Measurements from ENCODE around the gene APOBEC2. TPM values are rescaled to one million over a fixed set of nuclear protein-coding genes. Genes with fewer than 3 reads are reported as not detected.

Gene APOBEC2
- total RNA-seq, 1 donor from 2014 or later: not detected

GRCh38 chr6:41058783-41059181 lies 5.8 kb downstream of the APOBEC2 start:
- DNase-seq (ENCODE audit: extremely low read depth, low read depth, low spot score): no peak

GRCh38 chr6:41059556-41059955 lies 6.6 kb downstream of the APOBEC2 start:
- DNase-seq (ENCODE audit: extremely low read depth, low read depth, low spot score): no peak

DNA sequence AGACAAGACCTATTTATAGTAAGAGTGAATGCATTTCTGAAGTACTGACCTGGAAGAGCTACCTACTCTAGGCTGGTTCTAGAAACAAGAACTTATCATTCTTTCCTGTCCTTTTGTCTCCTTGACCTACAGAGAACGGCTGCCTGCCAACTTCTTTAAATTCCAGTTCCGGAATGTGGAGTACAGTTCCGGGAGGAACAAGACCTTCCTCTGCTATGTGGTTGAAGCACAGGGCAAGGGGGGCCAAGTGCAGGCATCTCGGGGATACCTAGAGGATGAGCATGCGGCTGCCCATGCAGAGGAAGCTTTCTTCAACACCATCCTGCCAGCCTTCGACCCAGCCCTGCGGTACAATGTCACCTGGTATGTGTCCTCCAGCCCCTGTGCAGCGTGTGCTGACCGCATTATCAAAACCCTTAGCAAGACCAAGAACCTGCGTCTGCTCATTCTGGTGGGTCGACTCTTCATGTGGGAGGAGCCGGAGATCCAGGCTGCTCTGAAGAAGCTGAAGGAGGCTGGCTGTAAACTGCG lies 8.3 kb downstream of the APOBEC2 start:
- no peak for DNase-seq (ENCODE audit: extremely low read depth, low read depth, low spot score)

- DNase-seq (ENCODE audit: extremely low read depth, low read depth, low spot score): no peak
Observed at GRCh38 chr6:41062056-41062455, 9.1 kb downstream of the APOBEC2 start.

DNA sequence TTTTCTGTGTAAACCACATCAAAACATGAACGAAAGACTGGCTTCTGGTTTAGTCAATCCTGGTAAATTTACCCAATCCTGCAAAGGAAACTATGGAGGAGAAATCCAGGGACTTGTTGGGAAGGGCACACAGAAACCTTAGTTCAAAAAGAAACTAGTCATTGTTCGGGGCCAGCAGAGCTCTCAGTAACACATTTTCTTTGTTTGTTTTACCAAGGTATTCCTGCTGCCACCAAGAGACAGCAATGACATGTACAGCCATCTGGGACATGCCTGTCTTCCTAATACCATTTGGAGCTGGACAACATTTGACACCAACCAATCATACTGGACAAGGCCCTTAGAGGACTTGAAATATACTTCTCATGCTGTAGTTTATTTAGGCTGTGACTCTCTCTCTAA lies 10.9 kb downstream of the APOBEC2 start:
- DNase-seq (ENCODE audit: extremely low read depth, low read depth, low spot score): no peak

DNA sequence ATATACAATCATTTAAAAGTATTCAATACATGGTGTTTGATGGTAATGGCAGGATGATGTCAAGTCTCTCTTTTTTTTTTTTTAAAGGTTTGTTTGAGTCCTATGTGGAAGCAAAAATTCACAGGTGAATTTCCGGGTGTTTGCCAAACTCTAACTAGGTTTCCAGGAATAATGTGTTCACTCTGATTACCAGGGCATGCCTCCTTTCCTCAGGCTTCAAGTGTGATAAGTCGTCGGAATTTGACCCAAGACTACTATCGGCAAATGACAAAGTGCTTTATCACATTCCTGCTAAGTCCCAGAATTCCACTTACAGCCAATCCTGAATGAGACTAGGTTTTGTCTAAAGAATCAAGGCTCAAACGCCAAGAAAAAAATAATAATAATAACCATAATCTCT lies 11.8 kb downstream of the APOBEC2 start:
- DNase-seq (ENCODE audit: extremely low read depth, low read depth, low spot score): no peak

DNA sequence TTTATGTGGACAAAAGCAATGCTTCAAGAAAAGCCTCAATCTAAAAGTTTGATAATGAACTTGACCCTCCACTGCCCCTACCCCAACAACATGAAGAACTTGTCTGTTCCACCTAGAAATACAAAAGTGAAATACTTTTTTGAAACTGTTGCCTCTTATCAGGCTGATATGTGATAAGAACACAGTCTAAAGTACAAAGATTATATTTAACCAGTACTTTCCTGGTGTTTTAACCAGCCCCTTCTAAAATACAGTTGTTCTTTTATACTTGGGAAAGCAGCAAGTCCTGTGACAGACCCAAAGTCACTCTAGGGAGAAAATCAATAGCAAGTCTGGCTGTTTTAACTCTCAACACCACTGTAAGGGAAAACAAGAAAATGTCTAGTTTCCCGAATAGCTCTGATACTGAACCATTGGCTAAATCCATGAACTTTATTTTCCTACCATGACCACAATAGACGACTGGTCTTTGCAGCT lies 12.6 kb downstream of the APOBEC2 start:
- DNase-seq (ENCODE audit: extremely low read depth, low read depth, low spot score): no peak

GRCh38 chr6:41066867-41067304 lies 13.9 kb downstream of the APOBEC2 start:
- peak; percentile 62 for DNase-seq (ENCODE audit: extremely low read depth, low read depth, low spot score)

GRCh38 chr6:41071501-41071922 lies 18.5 kb downstream of the APOBEC2 start:
- no peak for DNase-seq (ENCODE audit: extremely low read depth, low read depth, low spot score)

DNA sequence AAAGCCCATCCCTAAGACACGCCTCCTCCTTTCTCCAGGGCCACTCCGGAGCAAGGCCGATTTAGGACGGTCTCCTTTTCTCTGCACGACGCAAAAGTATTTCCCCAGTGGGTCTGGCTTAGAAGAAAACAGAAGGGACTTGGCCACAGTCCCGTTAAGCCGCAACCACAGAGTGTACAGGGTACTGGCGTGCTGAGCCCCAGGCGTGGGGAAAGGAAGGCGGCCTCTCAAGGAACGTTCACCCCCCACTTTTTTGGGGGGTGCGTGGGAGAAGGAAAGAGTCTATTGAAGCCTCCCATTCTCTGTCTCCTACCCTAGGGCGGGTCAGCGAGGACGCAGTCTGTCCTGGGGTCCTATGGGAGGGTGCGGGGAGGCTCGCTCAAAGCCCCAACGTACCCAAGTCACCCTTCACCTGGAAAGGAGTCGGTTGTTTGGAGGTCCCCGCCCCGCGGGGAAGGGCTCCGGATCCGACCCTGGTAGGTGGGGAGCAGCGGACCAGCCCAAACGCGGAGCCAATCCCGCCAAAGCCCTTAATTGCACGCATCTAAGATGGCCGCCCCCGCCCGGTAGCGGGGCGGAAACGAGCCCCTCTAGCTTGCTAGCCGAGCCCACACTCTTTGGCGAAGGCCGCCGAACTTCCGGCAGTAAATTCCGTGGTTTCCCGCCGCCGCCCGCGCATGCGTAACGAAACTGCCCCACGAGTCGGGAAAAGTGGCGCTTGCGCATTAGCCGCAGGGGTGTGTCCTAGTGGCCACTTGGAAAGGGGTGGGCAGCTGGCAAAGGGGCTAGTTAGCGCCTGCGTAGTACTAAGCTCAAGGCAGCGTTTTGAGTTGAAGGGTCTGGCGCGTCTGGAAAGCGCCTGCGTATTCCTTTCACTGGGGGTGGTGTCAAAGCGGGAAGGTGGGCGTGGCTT lies 19.2 kb downstream of the APOBEC2 start, which contains the start of gene OARD1:
Gene OARD1, minus strand, starts transcription at position 434 of the 913 bp plus-strand sequence. CDS start 722 bp downstream, outside the sequence.
- DNase-seq (ENCODE audit: extremely low read depth, low read depth, low spot score): peak; percentile 96

- DNase-seq (ENCODE audit: extremely low read depth, low read depth, low spot score): no peak
Observed at GRCh38 chr6:41072836-41073202, 19.8 kb downstream of the APOBEC2 start, which contains the start of gene NFYA. Gene NFYA (plus strand): TSS chr6:41072974. CDS start chr6:41079090, 6,116 bp downstream.

GRCh38 chr6:41073203-41073967 lies 20.4 kb downstream of the APOBEC2 start:
- DNase-seq (ENCODE audit: extremely low read depth, low read depth, low spot score): no peak

DNA sequence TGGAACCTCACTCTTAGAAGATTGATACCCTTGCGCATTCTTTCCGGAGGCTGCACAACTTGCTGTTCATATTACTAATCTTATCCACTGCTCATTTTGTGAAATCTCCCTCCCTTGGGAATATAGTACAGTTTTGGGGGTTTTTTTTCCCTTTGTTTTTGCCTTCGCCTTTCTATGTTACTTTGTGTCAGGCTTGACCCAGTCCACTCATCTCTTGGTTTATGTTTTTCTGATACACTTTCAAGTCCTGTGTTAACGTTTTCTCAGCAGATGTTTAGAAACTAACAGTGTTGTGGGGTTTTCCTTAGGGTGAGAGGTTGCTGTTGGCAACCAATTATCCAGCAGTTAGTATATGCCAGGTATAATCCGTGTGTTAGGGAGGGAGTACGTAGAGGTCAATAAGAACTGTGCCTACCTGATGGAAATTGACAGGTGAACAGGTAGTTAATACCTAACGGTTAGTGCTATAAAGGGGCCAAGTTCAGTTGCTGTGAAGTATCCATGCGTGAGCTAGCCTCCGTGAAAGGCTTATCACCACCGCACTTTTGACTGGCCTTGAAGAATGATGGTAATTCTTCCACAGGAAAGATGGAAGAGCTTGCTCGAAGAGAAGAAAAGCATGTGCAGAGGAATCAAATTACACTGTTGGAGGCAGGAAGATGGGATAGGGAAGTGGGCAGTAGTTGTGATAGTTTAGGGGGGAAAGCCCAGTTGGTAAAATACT lies 21.1 kb downstream of the APOBEC2 start:
- DNase-seq (ENCODE audit: extremely low read depth, low read depth, low spot score): peak; percentile 20

DNA sequence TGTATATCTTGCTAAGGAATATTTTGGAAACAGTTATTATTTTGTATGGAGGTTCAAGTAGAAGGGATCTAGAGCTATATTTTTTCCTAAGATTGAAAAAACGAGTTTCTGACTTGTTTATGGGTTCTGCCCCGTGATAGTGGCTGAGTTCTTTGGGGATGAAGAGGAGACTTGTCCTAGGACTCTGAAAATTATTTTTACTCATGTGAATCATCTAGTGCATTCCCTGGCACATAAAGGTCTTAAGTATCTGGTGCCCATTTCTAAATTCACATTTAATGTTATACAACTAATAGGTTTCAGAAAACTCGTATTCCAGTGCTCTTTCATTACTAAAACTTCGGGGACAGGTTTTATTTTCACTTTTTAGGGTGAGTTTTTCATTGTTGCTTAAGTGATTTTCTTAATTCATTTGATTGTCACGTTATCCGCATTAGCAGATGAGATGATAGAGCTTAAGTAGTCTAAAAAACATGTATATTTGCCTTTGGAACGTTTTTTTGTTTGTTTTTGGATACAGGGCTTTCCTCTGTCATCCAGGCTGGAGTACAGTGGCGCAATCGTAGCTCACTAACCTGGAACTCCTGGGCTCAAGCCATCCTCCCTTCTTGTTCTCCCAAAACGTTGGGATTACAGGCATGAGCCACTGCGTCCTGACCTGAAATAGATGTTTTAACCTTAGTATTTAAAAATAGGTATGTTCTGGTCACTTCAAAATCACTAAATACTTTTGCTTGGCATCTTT lies 21.9 kb downstream of the APOBEC2 start:
- no peak for DNase-seq (ENCODE audit: extremely low read depth, low read depth, low spot score)

GRCh38 chr6:41075651-41076626 lies 22.9 kb downstream of the APOBEC2 start:
- DNase-seq (ENCODE audit: extremely low read depth, low read depth, low spot score): no peak

DNA sequence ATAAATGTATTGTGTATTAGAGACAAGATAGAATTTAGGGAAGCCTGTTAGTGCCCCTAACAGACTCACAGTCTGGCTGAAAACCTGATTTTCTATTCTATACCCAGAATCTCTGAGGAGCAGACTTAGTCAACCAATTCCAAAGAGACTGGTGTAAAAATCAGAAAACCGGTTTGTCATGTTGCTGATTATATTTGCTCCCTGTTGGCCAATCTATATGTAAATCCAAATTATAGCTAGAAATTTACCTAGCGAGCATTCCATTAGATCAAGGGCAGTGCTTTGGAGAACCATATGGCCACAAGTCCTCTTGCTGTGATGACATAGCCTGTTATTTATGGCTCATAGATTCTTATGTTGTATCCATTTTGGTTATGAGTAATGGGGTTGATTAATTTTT lies 24.5 kb downstream of the APOBEC2 start:
- DNase-seq (ENCODE audit: extremely low read depth, low read depth, low spot score): no peak

DNA sequence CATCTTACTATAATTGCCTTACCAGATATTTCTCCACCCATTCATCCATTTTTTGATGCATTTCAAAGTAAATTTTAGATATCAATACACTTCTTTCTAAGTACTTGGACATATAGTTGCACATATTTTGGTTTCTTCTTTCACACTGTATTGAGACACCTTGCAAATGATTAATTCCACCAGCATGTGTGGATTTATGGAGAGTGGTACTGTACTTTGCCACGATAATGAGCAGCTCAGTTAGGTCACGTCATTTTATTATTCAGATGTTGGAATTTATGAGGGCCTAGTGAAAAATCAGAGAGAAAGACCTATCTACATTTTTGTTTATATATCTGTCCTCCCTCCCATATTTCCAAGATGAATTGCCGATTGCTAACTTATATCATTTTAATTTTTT lies 25.1 kb downstream of the APOBEC2 start:
- DNase-seq (ENCODE audit: extremely low read depth, low read depth, low spot score): no peak

- no peak for DNase-seq (ENCODE audit: extremely low read depth, low read depth, low spot score)
Observed at GRCh38 chr6:41079080-41079479, 26.1 kb downstream of the APOBEC2 start.

GRCh38 chr6:41080621-41081020 lies 27.6 kb downstream of the APOBEC2 start:
- DNase-seq (ENCODE audit: extremely low read depth, low read depth, low spot score): no peak

Measured in glomerular endothelial cell (primary cell).